Endothelial cell of umbilical vein (primary cell): Measurements from ENCODE around the gene RAB20.

Experiments
- MYC ChIP-seq: IDR thresholded peaks from one replicate; pipeline ENCODE4 v1.6.1; 2011; ENCODE audit warnings: mild to moderate bottlenecking, low read depth, low read length
- POLR2A ChIP-seq: IDR thresholded peaks from 2 replicates; pipeline ENCODE4 v1.6.1; 2012; ENCODE audit warnings: low read depth, mild to moderate bottlenecking, control low read depth, low read length
- TF ChIP-seq, protein P1 (sequence below), 2 donors: IDR thresholded peaks; 1 replicate in 1 of 2; 2 replicates in 1 of 2; pipeline ENCODE4 v1.5.1; 2011; ENCODE audit warnings: low read length in 2 of 2, mild to moderate bottlenecking in 2 of 2, moderate library complexity in 2 of 2, control low read depth in 1 of 2, inconsistent platforms in 1 of 2, low read depth in 1 of 2; ENCODE audit not compliant: insufficient read depth in 1 of 2; ENCODE audit errors: extremely low read depth in 1 of 2

DNA sequence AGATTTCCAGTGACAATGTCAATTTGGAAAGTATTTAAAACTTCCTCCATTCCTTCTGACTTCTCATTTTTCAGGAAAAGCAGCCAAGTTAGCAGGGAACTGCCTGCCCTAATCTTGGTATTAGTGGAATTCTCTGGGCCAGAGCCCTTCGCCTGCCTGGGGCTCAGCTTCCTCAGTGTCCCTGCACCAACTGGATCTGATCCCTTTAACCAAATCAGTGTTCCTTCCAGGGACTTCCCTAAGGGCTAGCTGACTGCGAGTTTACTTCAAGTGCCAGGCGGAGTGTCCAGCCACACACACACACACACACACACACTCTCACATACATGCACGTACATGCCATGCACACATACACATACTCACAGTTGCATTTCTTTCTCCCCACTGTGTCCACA, 20.0 kb downstream of the RAB20 start:
- TF ChIP-seq POLR2A (no peak), MYC (no peak)
- TF ChIP-seq, protein P1, sequence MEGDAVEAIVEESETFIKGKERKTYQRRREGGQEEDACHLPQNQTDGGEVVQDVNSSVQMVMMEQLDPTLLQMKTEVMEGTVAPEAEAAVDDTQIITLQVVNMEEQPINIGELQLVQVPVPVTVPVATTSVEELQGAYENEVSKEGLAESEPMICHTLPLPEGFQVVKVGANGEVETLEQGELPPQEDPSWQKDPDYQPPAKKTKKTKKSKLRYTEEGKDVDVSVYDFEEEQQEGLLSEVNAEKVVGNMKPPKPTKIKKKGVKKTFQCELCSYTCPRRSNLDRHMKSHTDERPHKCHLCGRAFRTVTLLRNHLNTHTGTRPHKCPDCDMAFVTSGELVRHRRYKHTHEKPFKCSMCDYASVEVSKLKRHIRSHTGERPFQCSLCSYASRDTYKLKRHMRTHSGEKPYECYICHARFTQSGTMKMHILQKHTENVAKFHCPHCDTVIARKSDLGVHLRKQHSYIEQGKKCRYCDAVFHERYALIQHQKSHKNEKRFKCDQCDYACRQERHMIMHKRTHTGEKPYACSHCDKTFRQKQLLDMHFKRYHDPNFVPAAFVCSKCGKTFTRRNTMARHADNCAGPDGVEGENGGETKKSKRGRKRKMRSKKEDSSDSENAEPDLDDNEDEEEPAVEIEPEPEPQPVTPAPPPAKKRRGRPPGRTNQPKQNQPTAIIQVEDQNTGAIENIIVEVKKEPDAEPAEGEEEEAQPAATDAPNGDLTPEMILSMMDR (IDR thresholded peaks at IDR 0.05; ENCODE audit: extremely low read depth in 1 of 2, insufficient read depth in 1 of 2, low read depth in 1 of 2, low read length in 2 of 2) = no peak
